Ovary (tissue), 3 donors: ENCODE results near the gene PRRC1.

Experiments
- CTCF ChIP-seq, 3 donors: fragments of 450-650 bp in 2 of 3; fragments of 200-600 bp in 1 of 3; IDR thresholded peaks; one replicate each; pipeline versions ENCODE4 v1.5.1 to v1.8.0; 2016 to 2022; ENCODE audit warnings: antibody characterized with exemption in 3 of 3, mild to moderate bottlenecking in 1 of 3
- EP300 ChIP-seq: sonication (generic); formaldehyde crosslinking; IDR thresholded peaks from one replicate; pipeline ENCODE4 v1.6.1; 2017; ENCODE audit warnings: antibody characterized with exemption
- donor health status: DM: no; HTN: no; CAD: no.

GRCh38 chr5:127558273-127558672 is 40.8 kb downstream of the PRRC1 start:
- no peak for TF ChIP-seq EP300
- no peak for TF ChIP-seq CTCF (IDR thresholded peaks at IDR 0.05)
